Heart left ventricle (tissue), 16 donors: ENCODE measurements around the gene IL1RAP. TPM values are rescaled to one million over a fixed set of nuclear protein-coding genes. Genes with fewer than 3 reads are reported as not detected.

Experiments used
- ATAC-seq, 4 donors: fragments of 200-7000 bp; cut with Tn5 transposase; one replicate each; pipeline ENCODE4 v1.9.1; 2020 to 2022; ENCODE audit warnings: moderate library complexity in 4 of 4, mild to moderate bottlenecking in 3 of 4, moderate number of reproducible peaks in 1 of 4
- DNase-seq, 5 donors: peaks; one replicate each; pipeline ENCODE4 v3.0.0-alpha.2; 2020
- H3K27ac ChIP-seq, 12 donors: fragments of 200-600 bp; sonication (generic) in 4 of 12; one replicate each; pipeline versions ENCODE4 v1.5.0 to v1.8.0; 2016 to 2022; ENCODE audit warnings: mild to moderate bottlenecking in 2 of 12
- H3K27me3 ChIP-seq, 9 donors: fragments of 200-600 bp; sonication (generic) in 2 of 9; one replicate each; pipeline versions ENCODE4 v1.5.1 to v1.8.0; 2016 to 2022; ENCODE audit warnings: mild to moderate bottlenecking in 3 of 9
- H3K36me3 ChIP-seq, 9 donors: fragments of 200-600 bp; sonication (generic) in 2 of 9; one replicate each; pipeline versions ENCODE4 v1.5.0 to v1.8.0; 2018 to 2022; ENCODE audit warnings: mild to moderate bottlenecking in 2 of 9
- H3K4me1 ChIP-seq, 12 donors: fragments of 200-600 bp; sonication (generic) in 4 of 12; one replicate each; pipeline versions ENCODE4 v1.5.0 to v1.8.0; 2016 to 2022; ENCODE audit warnings: mild to moderate bottlenecking in 3 of 12
- H3K4me3 ChIP-seq, 12 donors: fragments of 200-600 bp; sonication (generic) in 4 of 12; one replicate each; pipeline versions ENCODE4 v1.5.0 to v1.8.0; 2017 to 2022; ENCODE audit warnings: mild to moderate bottlenecking in 9 of 12, moderate library complexity in 4 of 12
- H3K9me3 ChIP-seq, 12 donors: fragments of 200-600 bp; sonication (generic) in 4 of 12; one replicate each; pipeline versions ENCODE4 v1.5.0 to v1.8.0; 2016 to 2022; ENCODE audit warnings: mild to moderate bottlenecking in 1 of 12
- CTCF ChIP-seq, 12 donors: fragments of 200-600 bp; sonication (generic) in 4 of 12; IDR thresholded peaks; one replicate each; pipeline versions ENCODE4 v1.5.0 to v1.8.0; 2018 to 2022; ENCODE audit warnings: antibody characterized with exemption in 12 of 12, mild to moderate bottlenecking in 5 of 12
- POLR2A ChIP-seq, 2 donors: fragments of 450-650 bp; IDR thresholded peaks; one replicate each; pipeline ENCODE4 v1.6.1; 2017; ENCODE audit warnings: antibody characterized with exemption in 2 of 2, mild to moderate bottlenecking in 2 of 2, moderate library complexity in 2 of 2
- WGBS, 4 donors: extraction: QIAGEN DNeasy Blood & Tissue Kit in 2 of 4; methylation state at CpG; one replicate each; pipeline versions ENCODE4 v1.1.5 to v1.1.7; 2013 to 2018; 5-methylcytosine and 5-hydroxymethylcytosine counted together
- intact Hi-C, 10 donors: fragments of 100-400 bp; cut with DNase I; formaldehyde crosslinking; loops; one replicate each; pipeline versions ENCODE4 v1.11.1 to v1.14.2; 2022
- polyA plus RNA-seq, 2 donors: library from polyadenylated mRNA; stranded (reverse); fragments of 200-250 nt; gene quantifications; one replicate each; pipeline ENCODE4 v1.2.3, GENCODE V29; 2013
- total RNA-seq, 9 donors: library from RNA; depleted of rRNA in 2 of 9; stranded (reverse); fragments of >200 nt in 2 of 9; fragmentation: NEBNext Ultra II Directional in 3 of 9; extraction: Animal tissue kit (Norgen Biotek cat#: 25700) in 3 of 9; gene quantifications; one replicate each; pipeline versions ENCODE4 v1.1.0 to v1.2.4, GENCODE V29; 2016 to 2023
- donor health status: ischemic (EF 13 %, LVEDD 7.1; RV severe dilation, severe dysfunction).
- donor health status: healthy with polysubstance abuse.
- donor health status: DM: no; HTN: yes; CAD: no.
- donor health status: DM: no; HTN: no; CAD: no.
- donor health status: ischemic (EF 25% LVEDD 6.9; RV normal size, moderate dysfunction).
- donor health status: ischemic (EF 25% LVEDD 5.7; RV mildly dilated, moderate dysfunction).
- donor health status: healthy.
- donor health status: DM: yes; HTN: yes; CAD: no.
- donor health status: ischemic (EF 35%, LVEDD 5.7; RV mildly dilated, moderate dysfunction).
- donor health status: nonischemic (EF 11% LVEDD 7.7; RV severe dilation, severe dysfunction).
- donor health status: DM: yes; HTN: yes; CAD: no.
- donor health status: PGD.
- donor health status: ischemic (EF 29% LVEDD 5.4; RV normal size, mild dysfunction).
- donor health status: nonischemic (EF 23%, LVEDD 6.1; RV moderate dilation, normal function).

The IL1RAP gene
- total and polyA plus RNA-seq, 11 donors = 1.6 to 16.4 (median 8.2) TPM

GRCh38 chr3:190534386-190534785 is 20.5 kb downstream of the IL1RAP start:
- intact Hi-C loops = no loop called here
- DNase-seq (no peak), ATAC-seq (no peak)
- Histone ChIP-seq H3K4me3 (no peak overlapping the region), H3K9me3 (no peaks in the 10 kb centered on the region), H3K27me3 (no peaks in the 10 kb centered on the region), H3K27ac (peak overlapping the region in 5 of 12 donors; percentile 27 to 79 (median 40)), H3K4me1 (peaks cover 0 to 43% (median 14%) of the 10 kb centered on the region in 12 donors), H3K36me3 (no peaks in the 10 kb centered on the region)
- no peak for TF ChIP-seq CTCF (IDR thresholded peaks at IDR 0.05)
- no peak for TF ChIP-seq POLR2A (IDR thresholded peaks at IDR 0.05)
- WGBS, 4 donors = 80 to 94% (median 88%) methylated on average over 4 of the region's 4 CpGs

DNA sequence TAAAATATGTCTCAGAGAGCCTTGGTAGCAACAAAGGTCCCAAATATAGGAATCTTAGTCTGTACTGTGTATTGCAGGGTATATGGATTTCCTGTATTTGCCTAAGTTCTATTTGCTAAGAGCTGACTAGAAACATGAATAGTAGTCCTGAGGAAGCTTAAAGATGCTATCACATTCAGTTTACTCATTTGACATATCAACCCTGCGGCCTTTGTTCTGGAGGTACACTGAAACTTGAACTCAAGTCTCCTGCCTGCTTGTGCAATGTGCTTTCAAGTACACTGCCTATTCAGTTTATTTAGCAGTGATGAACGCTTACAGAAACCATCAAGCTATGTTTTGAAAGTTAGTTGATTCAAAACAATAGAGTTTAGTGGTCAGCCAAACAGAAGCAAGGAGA is 21.1 kb downstream of the IL1RAP start:
- no peaks in the 10 kb centered on the region for H3K27me3 ChIP-seq
- intact Hi-C loops = no loop called here
- no peak overlapping the region for H3K4me3 ChIP-seq
- WGBS, 4 donors = 93 to 97% (median 95%) methylated on average over 2 of the region's 2 CpGs
- H3K4me1 ChIP-seq = peaks cover 0 to 43% (median 14%) of the 10 kb centered on the region in 12 donors
- TF ChIP-seq POLR2A (IDR thresholded peaks at IDR 0.05) = no peak
- TF ChIP-seq CTCF (IDR thresholded peaks at IDR 0.05) = no peak
- no peak for DNase-seq
- no peaks in the 10 kb centered on the region for H3K9me3 ChIP-seq
- ATAC-seq = no peak
- H3K36me3 ChIP-seq = no peaks in the 10 kb centered on the region
- H3K27ac ChIP-seq = no peak overlapping the region

DNA sequence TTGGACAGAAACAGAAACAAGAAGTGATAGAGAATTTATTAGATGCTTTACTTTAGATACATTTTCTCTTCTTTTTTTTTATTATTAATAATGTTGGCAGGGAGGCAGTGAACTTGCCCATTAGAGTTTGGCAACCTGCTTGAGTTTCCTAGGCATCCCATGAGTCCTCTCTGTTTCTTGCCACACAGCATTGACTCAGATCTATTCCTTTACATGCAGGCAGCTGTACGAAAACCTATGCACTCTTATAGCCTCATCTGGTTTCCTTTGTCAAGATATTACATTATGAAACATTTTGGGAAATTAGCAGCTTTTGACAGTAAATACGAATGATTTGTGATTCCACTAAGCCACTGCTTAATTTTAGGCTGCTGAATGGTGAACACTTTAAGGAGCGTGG is 23.3 kb downstream of the IL1RAP start:
- H3K9me3 ChIP-seq = no peaks in the 10 kb centered on the region
- H3K36me3 ChIP-seq = no peaks in the 10 kb centered on the region
- no peak overlapping the region for H3K4me3 ChIP-seq
- intact Hi-C loops = no loop called here
- DNase-seq = no peak
- H3K4me1 ChIP-seq = peaks cover 0 to 38% (median 14%) of the 10 kb centered on the region in 12 donors
- H3K27me3 ChIP-seq = no peaks in the 10 kb centered on the region
- H3K27ac ChIP-seq = no peak overlapping the region
- TF ChIP-seq CTCF (IDR thresholded peaks at IDR 0.05) (no peak), POLR2A (IDR thresholded peaks at IDR 0.05) (no peak)
- no peak for ATAC-seq
- WGBS, 4 donors = 91 to 96% (median 95%) methylated on average over 3 of the region's 3 CpGs

DNA sequence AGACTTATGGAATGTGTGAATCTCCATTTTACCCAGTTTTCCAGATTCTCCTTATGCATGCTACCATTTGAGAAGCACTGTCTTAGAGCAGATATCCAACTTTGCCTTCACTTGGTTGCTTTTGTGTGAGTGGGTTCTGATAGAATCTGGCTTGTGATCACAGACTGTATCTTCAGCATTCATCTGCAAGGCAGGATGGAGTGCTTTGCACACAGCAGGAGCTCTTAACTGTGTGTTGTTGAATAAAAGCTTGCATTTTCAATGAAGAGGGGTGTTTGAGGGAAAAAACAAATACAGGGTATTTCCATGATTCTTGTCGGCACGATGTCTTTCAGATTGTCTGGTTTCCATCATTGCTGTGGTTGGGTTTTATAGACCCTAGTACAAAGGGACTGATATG is 24.4 kb downstream of the IL1RAP start:
- Histone ChIP-seq H3K36me3 (no peaks in the 10 kb centered on the region), H3K9me3 (no peaks in the 10 kb centered on the region), H3K27ac (no peak overlapping the region), H3K4me3 (no peak overlapping the region), H3K27me3 (no peaks in the 10 kb centered on the region), H3K4me1 (peaks cover 0 to 27% (median 11%) of the 10 kb centered on the region in 12 donors)
- DNase-seq (no peak), ATAC-seq (no peak)
- intact Hi-C loops = no loop called here
- TF ChIP-seq CTCF (IDR thresholded peaks at IDR 0.05) (no peak), POLR2A (IDR thresholded peaks at IDR 0.05) (no peak)
- 92 to 96% (median 92%) methylated on average over 2 of the region's 2 CpGs for WGBS, 4 donors
